NCI-H446 treated with DMSO at 0.1 percent for 48 hours (cell line): ENCODE results near the gene TENT4A.
A peak's percentile ranks its signal among the peaks of the same experiment; 100 is the strongest.

Experiments used
- DNase-seq: peaks from one replicate; lab custom pipeline; 2025; lab: John Stamatoyannopoulos, UW

The TENT4A gene

DNA sequence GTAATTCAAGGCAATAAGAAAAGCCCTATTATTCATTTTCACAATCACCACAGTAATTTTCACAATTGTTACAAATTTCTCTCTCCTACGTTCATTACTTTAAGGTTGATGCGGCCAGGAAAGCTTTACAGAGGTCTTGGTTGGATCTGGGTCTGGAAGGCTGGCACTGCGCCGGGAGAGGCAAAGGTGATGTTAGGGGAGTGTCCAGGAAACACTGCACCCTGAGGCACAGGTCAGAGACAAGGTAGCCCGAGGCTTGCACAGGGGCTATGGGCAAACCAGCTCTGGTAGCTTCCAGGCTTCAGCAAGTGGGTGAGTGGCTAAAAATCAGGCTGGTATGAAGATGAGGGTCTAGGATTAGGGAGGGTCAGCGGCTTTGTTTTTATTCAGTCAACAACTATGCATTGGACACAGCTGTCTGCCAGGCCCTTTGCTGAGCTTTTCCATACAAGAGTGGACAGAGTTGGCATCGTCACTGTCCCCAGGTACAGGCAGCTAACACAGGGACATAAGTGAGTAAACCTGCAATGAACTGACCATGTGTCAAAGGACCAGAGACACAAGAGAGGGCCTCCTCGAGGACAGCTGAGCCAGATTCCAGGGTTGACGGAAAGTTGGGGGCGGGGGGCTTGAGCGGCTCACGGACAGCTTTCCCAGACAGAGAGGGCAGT is 12.4 kb upstream of the TENT4A start:
- no peak for DNase-seq

DNA sequence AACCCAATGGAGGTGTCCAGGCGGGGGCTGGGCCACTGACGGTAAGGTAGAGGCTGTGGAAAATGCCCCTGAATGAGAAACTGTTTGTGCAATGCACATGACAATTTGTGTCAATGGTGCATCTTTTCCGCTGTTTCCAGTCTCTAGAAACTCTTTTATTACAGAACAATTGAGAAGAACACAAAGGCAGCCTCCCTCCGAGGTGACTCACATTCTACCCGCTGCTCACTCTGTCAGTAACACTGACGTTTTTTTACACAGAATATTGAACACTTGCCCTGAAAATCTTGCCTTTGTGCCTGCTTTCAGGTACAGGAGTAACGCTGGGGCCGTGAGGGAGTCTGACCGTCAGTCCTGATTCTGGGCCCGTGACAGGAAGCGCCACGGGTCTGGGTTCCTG is 11.7 kb upstream of the TENT4A start:
- no peak for DNase-seq

GRCh38 chr5:6702633-6703032 is 10.6 kb upstream of the TENT4A start:
- no peak for DNase-seq

GRCh38 chr5:6703806-6704205 is 9.4 kb upstream of the TENT4A start:
- DNase-seq = no peak

GRCh38 chr5:6704361-6704851 is 8.8 kb upstream of the TENT4A start:
- DNase-seq = no peak

DNA sequence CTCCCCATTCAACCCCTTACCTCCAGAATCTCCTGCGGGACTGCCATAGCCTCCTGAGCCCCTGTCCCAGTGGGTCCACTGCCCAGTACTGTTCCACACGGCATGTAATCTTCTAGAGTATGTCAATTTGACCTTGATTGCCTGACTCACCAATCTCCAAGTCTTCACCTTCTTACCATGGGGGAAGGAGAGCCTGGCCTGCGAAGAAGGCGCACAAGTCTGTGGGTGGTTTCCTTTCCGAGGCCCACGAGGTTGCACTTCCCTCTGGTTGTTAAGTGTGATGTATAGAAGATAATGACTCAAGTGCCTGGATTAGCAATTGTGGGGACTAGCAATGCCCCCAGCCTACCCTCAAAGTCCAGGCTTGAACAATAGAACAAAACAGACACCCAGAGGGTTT is 8.1 kb upstream of the TENT4A start:
- no peak for DNase-seq

DNA sequence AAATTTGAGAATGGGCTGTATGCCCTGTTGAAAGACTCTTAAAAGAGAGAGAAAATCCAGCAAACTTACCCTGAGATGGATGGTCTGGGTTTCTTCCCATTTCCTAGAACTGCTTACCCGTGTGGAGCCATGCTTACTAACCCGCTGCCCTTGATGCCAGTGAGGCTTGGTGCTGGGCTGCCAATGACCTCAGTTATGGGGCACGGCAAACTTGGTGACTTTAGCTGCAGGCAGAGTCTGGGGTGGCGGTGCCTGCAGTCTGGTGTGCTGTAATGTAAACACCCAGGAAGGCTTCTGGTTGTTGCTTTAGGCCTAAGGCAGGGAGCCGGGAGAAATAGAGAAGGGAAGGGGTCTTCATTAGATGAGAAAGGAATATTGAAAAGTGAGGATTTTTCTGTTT is 7.3 kb upstream of the TENT4A start:
- DNase-seq = no peak

GRCh38 chr5:6707852-6708251 is 5.4 kb upstream of the TENT4A start:
- no peak for DNase-seq

GRCh38 chr5:6708814-6709213 is 4.4 kb upstream of the TENT4A start:
- DNase-seq = no peak

GRCh38 chr5:6710070-6710469 is 3.2 kb upstream of the TENT4A start:
- no peak for DNase-seq

GRCh38 chr5:6710551-6711318 is 2.5 kb upstream of the TENT4A start:
- no peak for DNase-seq

DNA sequence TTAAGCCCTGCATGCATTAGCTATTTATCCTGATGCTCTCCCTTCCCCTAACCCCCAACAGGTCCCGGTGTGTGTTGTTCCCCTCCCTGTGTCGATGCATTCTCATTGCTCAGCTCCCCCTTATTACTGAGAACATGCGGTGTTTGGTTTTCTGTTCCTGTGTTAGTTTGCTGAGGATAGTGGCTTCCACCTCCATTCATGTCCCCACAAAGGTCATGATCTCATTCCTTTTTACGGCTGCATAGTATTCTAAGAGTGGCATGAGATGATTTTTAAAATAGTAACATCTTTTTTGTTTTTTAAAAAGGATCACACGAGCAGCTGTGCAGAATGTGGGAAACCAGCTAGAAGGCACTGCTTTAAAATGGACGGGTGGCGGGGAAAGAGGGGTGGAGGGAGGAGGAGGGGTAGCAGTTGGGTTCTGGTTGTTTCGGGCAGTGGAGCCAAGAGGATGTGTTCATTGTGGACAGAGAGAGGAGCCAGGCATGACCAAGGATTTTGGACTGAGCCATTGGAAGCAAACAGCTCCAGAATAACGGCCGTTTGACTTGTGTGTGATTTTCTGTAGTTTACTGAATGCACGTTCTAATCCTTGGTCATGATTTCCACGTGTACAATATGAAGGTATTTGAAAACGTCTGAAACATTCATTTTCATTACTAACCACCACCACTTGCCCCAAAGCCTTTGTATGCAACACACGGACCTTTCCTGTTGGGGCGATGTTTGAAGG is 1.7 kb upstream of the TENT4A start:
- no peak for DNase-seq

DNA sequence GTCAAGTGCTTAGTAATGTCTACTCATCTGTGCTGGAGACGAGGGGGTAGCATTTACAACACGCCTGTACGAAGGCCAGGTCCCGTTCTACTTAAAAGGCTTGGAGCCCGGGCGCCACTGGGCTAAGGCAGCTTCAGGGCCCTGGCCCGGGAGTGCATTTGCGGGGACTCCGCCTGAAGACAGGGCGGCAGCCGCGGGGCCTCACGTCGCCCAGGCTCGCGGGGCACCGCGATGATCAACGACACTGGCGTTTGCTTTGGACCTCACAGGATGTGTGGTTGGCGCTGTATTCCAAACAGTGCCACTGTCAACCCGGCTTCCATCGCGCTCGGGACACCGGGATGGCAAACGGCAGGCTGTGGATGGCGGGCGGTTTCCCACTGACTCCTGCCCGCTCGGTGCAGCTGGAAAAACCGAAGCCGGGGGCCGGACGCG is 1.1 kb upstream of the TENT4A start:
- DNase-seq = no peak

DNA sequence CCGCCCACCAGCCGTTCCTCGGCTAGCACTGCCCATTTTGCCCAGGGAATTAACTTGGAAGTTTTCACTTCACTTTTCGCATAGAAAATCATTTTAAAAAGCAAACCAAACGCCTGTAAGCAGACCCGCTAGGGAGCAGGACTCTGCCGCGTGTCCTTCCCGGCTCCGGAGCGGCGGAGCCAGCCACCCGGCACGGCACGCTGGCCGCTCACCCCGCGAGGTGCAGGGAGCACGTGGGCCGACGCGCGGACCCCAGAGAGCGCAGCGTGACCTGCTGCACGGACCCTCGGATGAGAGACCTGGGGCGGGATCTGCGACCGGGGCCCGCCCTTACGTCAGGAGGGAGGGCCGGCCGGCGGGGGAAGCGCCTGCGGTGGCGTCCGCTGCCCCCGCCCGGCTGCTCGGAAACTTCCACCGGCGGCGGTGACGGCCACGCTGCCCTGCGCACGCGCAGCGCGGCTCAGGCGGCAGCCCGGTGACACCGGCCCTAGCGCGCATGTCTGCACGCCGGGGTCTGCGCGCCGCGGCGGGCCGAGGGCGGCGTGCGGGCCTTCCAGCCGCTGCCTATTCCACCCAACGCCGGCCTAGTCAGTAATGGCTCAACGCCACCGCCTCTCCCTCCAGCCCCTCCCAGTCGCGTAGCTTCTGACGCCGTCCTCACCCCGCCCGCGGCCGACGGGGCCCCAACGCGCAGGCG is 507 bp upstream of the TENT4A start:
- peak; percentile 97 for DNase-seq

- no peak for DNase-seq
These were observed 1.2 kb downstream of the TENT4A start for GRCh38 chr5:6714226-6715041.

DNA sequence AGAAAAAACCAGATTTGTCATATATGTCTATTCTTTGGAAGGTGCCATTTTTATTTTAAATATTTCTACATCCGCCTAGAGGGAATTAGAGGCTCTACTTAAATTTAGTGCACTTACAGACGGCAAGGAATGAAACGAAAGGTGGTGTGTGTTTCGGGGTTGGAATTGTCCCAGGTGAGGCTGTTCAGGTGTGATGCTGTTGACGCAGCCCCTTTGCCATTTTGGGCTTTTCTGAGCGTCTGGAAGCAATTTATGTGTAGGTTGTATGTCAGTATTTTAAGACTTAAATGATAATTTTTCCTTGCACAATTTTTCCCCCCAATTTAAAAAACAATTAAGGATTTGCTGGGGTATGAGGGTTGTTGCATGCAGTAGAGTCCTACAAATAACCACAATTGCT is 2.0 kb downstream of the TENT4A start:
- no peak for DNase-seq

DNA sequence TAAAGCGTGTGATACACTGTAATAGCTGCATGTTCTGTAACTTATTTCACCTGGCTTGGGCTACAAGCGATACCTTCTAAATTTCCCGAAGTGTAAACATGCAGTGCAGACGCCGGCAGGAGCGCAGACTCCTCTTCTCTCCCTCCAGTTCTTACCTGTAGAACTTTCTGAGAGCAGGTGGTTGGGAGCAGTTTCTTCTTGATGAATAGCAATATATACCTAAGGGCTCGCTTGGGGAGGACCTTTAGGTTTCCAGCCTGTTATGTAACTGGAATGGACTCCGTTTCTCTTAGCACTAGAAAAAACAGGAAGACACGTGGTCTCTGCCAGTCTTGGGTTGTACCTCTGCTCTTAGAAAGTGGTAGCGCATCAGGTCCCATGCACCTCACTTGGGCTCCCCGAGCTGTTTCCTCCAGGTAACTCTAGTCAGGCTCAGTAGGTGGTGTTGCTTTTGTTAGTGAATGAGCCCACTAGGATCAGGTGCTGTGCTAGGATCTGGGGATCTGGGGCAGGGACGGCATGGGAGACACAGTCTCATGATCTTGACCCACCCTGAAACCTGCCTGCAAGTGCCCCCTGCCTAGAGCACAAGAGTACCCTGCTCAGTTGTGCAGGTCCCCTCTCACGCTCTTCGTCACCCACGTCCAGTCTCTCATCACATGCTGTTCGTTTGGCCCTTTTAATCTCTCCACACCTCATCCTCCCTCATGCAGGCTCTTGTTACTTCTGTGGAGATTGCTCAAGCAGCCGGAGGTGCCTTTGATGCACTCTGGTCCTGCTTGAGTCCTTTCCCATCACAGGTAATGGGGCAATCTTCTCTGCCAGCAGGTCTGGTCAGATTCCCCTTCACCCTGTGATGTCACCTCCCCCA is 2.8 kb downstream of the TENT4A start:
- no peak for DNase-seq

DNA sequence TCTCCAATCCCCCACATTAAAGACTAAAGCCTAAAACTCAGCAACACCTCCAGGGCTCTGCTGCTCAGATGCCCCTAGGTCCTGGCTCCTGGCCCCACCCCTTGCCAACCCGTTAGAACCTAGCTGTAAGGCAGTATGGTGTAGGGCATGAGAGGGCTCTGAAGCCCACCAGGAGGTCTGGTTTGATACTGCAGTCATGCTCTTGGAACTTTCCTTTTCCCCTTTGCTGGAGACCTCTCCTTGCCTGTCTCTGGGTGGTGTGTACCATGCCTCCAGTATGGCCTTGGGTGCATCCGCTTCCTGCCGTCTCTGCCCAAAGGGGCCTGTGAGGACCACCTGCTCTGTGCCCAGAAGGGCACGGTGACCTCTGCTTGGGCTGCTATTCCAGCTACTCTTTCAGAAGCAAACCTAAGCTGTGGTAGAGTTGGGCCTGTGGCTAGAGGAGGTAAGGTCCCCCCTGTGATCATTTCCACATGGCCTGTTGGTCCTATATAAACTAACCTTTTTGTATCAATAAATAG is 3.5 kb downstream of the TENT4A start:
- DNase-seq = no peak

DNA sequence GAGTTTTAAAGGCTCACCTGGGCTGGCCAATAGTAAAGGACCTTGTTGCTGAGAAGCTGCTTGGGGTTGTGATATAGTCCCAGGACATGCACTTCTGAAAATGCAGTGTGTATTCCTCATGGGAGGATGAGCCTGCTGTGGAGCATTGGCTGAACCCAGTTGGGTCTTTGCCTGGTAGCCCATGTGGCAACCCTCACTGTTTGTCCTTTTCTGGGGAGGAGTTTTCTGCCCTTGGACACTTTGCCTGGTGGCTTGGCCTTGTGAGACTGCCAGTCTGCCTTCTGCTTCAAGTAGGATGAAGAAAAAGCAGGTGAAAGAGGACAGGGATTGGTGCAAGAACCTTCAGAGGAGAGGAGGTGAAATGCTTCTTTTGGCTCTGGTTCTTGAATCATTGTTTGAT is 4.0 kb downstream of the TENT4A start:
- DNase-seq = no peak

DNA sequence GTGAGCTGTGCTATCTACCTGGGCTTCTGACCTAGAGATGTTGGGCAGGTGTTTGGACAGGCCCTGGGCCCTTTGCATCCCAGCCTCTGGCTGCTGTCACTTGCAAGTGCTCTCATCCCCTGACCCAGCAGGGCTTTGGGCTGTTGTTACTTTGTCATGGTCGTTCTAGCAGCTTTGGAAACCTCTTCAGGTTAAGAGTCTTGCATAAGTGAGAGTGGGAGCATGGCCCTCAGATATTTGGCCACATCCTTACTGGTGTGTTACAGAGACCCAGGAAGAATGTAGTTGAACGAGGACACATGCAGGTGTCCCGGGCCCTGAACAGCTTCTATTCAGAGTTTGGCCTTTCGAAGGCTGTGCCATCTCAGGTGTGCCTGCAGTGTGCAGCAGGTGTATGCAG is 4.5 kb downstream of the TENT4A start:
- no peak for DNase-seq
